CD14-positive monocyte (primary cell): ENCODE results near the gene FUZ. TPM values are rescaled to one million over a fixed set of nuclear protein-coding genes. Genes with fewer than 3 reads are reported as not detected.

Experiments used
- DNase-seq, 3 donors: peaks; one replicate each; pipeline ENCODE4 v3.0.0-alpha.2; 2011 to 2022
- H2AFZ ChIP-seq: 2 replicates; pipeline ENCODE4 v1.6.0; 2012; ENCODE audit warnings: mild to moderate bottlenecking, low read depth, low read length, inconsistent platforms; ENCODE audit not compliant: insufficient read depth, poor library complexity, severe bottlenecking
- H3K27ac ChIP-seq, 2 donors: 1 replicate in 1 of 2; 2 replicates in 1 of 2; pipeline ENCODE4 v1.5.1; 2012 to 2013; ENCODE audit warnings: low read length in 2 of 2, control low read depth in 1 of 2, inconsistent platforms in 1 of 2, low read depth in 1 of 2, mild to moderate bottlenecking in 1 of 2
- H3K27me3 ChIP-seq, 2 donors: one replicate each; pipeline versions ENCODE4 v1.6.0 to v1.6.1; 2011 to 2013; ENCODE audit warnings: low read length in 2 of 2; ENCODE audit not compliant: control insufficient read depth in 2 of 2, insufficient read depth in 2 of 2
- H3K36me3 ChIP-seq, 2 donors: replicated peaks in 1 of 2; 1 replicate in 1 of 2; 2 replicates in 1 of 2; pipeline versions ENCODE4 v1.5.1 to v1.6.1; 2012 to 2013; ENCODE audit warnings: low read length in 2 of 2, control low read depth in 1 of 2, inconsistent platforms in 1 of 2, mild to moderate bottlenecking in 1 of 2; ENCODE audit not compliant: insufficient read depth in 2 of 2, control insufficient read depth in 1 of 2
- H3K4me1 ChIP-seq, 2 donors: 1 replicate in 1 of 2; 2 replicates in 1 of 2; pipeline versions ENCODE4 v1.5.1 to v1.6.1; 2012 to 2013; ENCODE audit warnings: low read length in 2 of 2, control low read depth in 1 of 2, inconsistent platforms in 1 of 2, mild to moderate bottlenecking in 1 of 2, moderate library complexity in 1 of 2; ENCODE audit not compliant: insufficient read depth in 2 of 2, control insufficient read depth in 1 of 2
- H3K4me2 ChIP-seq: replicated peaks from 2 replicates; pipeline ENCODE3; 2012; ENCODE audit warnings: low read length, moderate library complexity, mild to moderate bottlenecking; ENCODE audit not compliant: poor library complexity, severe bottlenecking; ENCODE audit errors: extremely low read depth
- H3K4me3 ChIP-seq, 3 experiments: fragments of 200-600 bp in 1 of 3; sonication (generic) in 1 of 3; replicated peaks in 1 of 3; 1 replicate in 2 of 3; 2 replicates in 1 of 3; pipeline ENCODE4 v1.5.1; 2011 to 2013; ENCODE audit warnings: low read length in 3 of 3, mild to moderate bottlenecking in 3 of 3, control low read depth in 2 of 3, low read depth in 2 of 3, inconsistent platforms in 1 of 3, moderate library complexity in 1 of 3
- H3K79me2 ChIP-seq: 2 replicates; pipeline ENCODE4 v1.6.0; 2012; ENCODE audit warnings: mild to moderate bottlenecking, control low read depth, inconsistent platforms, low read length, moderate library complexity; ENCODE audit not compliant: insufficient read depth
- H3K9ac ChIP-seq: 2 replicates; pipeline ENCODE4 v1.6.0; 2017; ENCODE audit warnings: low read length, mild to moderate bottlenecking; ENCODE audit not compliant: insufficient read depth, poor library complexity, severe bottlenecking
- H3K9me3 ChIP-seq, 2 donors: replicated peaks in 1 of 2; 1 replicate in 1 of 2; 2 replicates in 1 of 2; pipeline versions ENCODE4 v1.5.1 to v1.6.1; 2012 to 2013; ENCODE audit warnings: low read length in 2 of 2, control low read depth in 1 of 2; ENCODE audit not compliant: control insufficient read depth in 1 of 2, insufficient read depth in 1 of 2
- H4K20me1 ChIP-seq: 2 replicates; pipeline ENCODE4 v1.6.0; 2012; ENCODE audit warnings: mild to moderate bottlenecking, low read length, control low read depth, moderate library complexity; ENCODE audit not compliant: insufficient read depth
- H3K27ac Mint-ChIP-seq, 7 donors: one replicate each; pipeline ENCODE4 v1.8.0; 2020; ENCODE audit warnings: mild to moderate bottlenecking in 7 of 7, mixed read lengths in 7 of 7, moderate library complexity in 6 of 7, inconsistent platforms in 2 of 7
- H3K27me3 Mint-ChIP-seq, 3 donors: one replicate each; pipeline ENCODE4 v1.8.0; 2021 to 2022; ENCODE audit warnings: low read depth in 3 of 3, mild to moderate bottlenecking in 3 of 3, mixed read lengths in 3 of 3, moderate library complexity in 3 of 3, inconsistent platforms in 1 of 3
- H3K36me3 Mint-ChIP-seq, 2 donors: one replicate each; pipeline ENCODE4 v1.8.0; 2020; ENCODE audit warnings: mixed read lengths in 2 of 2, inconsistent platforms in 1 of 2, mild to moderate bottlenecking in 1 of 2
- H3K4me1 Mint-ChIP-seq: one replicate; pipeline ENCODE4 v1.8.0; 2020; ENCODE audit warnings: mild to moderate bottlenecking, mixed read lengths
- H3K4me3 Mint-ChIP-seq, 2 donors: one replicate each; pipeline ENCODE4 v1.8.0; 2020; ENCODE audit warnings: mild to moderate bottlenecking in 2 of 2, mixed read lengths in 2 of 2, moderate library complexity in 1 of 2
- H3K9me3 Mint-ChIP-seq, 7 donors: one replicate each; pipeline ENCODE4 v1.8.0; 2020 to 2022; ENCODE audit warnings: mixed read lengths in 7 of 7, mild to moderate bottlenecking in 6 of 7, moderate library complexity in 6 of 7, inconsistent platforms in 2 of 7
- WGBS: methylation state at CpG from one replicate; pipeline ENCODE4 v1.1.5; 2013; ENCODE audit warnings: missing lambda C conversion rate; ENCODE audit not compliant: insufficient coverage; 5-methylcytosine and 5-hydroxymethylcytosine counted together
- intact Hi-C, 2 donors: fragments of 100-400 bp; cut with micrococcal nuclease; formaldehyde crosslinking; loops; one replicate each; pipeline versions ENCODE4 v1.15.0 to v1.15.1; 2023
- polyA plus RNA-seq, 3 donors: library from polyadenylated mRNA; depleted of rRNA in 1 of 3; unstranded in 2 of 3; stranded (reverse) in 1 of 3; fragments of 300-500 nt in 2 of 3; fragments of >200 nt in 1 of 3; fragmentation: Illumina TruSeq in 2 of 3; gene quantifications; 1 replicate in 2 of 3; 2 replicates in 1 of 3; pipeline ENCODE4 v1.2.3, GENCODE V29; 2012 to 2021
- TF ChIP-seq, protein P1 (sequence below): fragments of 200-600 bp; IDR thresholded peaks from one replicate; pipeline ENCODE4 v1.8.0; 2022; ENCODE audit warnings: antibody characterized with exemption, mild to moderate bottlenecking

Gene FUZ
- polyA plus RNA-seq, 3 donors, result 5.3 to 16.7 (median 5.3) TPM

DNA sequence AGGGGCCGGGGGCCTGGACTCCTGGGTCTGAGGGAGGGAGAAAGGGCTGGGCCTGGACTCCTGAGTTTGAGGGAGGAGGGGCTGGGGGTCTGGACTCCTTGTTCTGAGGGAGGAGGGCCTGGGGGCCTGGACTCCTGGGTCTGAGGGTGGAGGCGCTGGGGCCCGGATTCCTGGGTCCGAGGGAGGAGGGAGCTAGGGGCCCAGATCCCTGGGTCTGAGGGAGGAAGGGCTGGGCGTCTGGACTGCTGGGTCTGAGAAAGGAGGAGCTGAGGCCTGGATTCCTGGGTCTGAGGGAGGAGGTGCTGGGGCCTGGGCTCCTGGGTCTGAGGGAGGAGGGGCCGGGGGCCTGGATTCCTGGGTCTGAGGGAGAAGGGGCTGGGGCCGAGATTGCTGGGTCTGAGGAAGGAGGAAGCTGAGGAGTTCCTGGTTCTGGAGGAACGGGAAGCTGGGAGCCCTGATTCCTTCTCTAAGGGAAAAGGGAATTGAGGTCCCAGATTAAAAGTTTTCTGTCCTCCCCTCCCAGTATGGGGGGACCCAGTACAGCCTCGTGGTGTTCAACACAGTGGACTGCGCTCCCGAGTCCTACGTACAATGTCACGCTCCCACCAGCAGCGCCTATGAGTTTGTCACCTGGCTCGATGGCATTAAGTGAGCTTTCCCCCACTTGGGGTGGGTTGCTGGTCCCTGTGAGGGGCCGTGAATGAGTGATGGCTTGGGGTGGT, 5.7 kb upstream of the FUZ start:
- Histone ChIP-seq H3K36me3 (peaks cover 20 to 23% of the 10 kb centered on the region in 2 donors), H3K4me3 (peak overlapping the region; percentile 70 to 100 (median 89)), H3K79me2 (peaks cover 45% of the 10 kb centered on the region), H4K20me1 (peaks cover 33% of the 10 kb centered on the region), H3K27me3 (no peaks in the 10 kb centered on the region), H2AFZ (peak overlapping the region; percentile 91), H3K27ac (peak overlapping the region; percentile 0 to 93), H3K9ac (peak overlapping the region; percentile 87), H3K4me1 (peaks cover 23 to 27% of the 10 kb centered on the region in 2 donors), H3K4me2 (peak overlapping the region; percentile 97), H3K9me3 (no peaks in the 10 kb centered on the region)
- Mint-ChIP-seq H3K4me3 (peak overlapping the region; percentile 96 to 100), H3K4me1 (peaks cover 20% of the 10 kb centered on the region), H3K27ac (peak overlapping the region; percentile 97 to 100 (median 99)), H3K9me3 (no peaks in the 10 kb centered on the region), H3K36me3 (peaks cover 19 to 31% of the 10 kb centered on the region in 2 donors), H3K27me3 (peaks cover 0 to 8% (median 0%) of the 10 kb centered on the region in 3 donors)
- intact Hi-C loops, result loop anchor here (2.0 to 5.0 kb wide), 4 partner anchors 32 to 52 kb away; partner anchors contain the start of genes PTOV1 (in 2 of the 2), AP2A1 (in 1 of the 2) and PNKP (in 1 of the 2)
- DNase-seq, result peak in 2 of 3 donors; percentile 46 to 50
- WGBS, result 53% methylated on average over 13 of the region's 16 CpGs
- TF ChIP-seq, protein P1, sequence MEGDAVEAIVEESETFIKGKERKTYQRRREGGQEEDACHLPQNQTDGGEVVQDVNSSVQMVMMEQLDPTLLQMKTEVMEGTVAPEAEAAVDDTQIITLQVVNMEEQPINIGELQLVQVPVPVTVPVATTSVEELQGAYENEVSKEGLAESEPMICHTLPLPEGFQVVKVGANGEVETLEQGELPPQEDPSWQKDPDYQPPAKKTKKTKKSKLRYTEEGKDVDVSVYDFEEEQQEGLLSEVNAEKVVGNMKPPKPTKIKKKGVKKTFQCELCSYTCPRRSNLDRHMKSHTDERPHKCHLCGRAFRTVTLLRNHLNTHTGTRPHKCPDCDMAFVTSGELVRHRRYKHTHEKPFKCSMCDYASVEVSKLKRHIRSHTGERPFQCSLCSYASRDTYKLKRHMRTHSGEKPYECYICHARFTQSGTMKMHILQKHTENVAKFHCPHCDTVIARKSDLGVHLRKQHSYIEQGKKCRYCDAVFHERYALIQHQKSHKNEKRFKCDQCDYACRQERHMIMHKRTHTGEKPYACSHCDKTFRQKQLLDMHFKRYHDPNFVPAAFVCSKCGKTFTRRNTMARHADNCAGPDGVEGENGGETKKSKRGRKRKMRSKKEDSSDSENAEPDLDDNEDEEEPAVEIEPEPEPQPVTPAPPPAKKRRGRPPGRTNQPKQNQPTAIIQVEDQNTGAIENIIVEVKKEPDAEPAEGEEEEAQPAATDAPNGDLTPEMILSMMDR, result no peak

DNA sequence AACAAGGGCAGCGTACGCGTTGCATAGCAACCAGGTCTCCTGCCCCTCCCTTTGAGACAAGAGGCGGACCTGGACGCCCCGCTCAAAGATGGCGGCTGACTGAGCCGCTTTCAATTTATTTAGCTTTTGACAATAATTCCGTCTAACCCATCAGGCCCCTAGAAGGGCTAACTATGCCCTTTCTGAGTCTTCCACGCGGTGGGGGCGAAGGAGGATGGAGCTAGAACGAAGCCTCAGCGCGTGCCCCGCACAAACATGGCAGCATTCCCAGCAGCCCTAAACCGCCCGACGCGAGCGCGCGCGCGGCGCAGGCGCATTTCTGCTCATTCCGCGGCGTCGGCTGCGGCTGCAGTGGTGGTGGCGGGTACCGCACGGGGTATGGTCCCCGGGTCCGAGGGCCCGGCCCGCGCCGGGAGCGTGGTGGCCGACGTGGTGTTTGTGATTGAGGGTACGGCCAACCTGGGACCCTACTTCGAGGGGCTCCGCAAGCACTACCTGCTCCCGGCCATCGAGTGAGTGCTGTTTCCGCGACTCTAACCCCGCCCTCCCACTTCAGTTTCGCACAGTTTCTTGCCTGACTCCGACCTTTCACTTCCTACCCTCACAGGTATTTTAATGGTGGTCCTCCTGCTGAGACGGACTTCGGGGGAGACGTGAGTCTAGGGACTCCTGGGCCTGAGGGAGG, 5.0 kb upstream of the FUZ start, which contains the start of gene MED25:
TSS of gene MED25 (plus strand) at position 326 of the 685 bp plus-strand sequence. CDS start at position 379, 53 bp downstream.
- Mint-ChIP-seq H3K36me3 (peaks cover 12 to 24% of the 10 kb centered on the region in 2 donors), H3K27ac (peak within 1 kb of the TSS; percentile 97 to 100 (median 99)), H3K27me3 (peaks cover 0 to 8% (median 0%) of the 10 kb centered on the region in 3 donors), H3K4me3 (peak within 1 kb of the TSS; percentile 96 to 100), H3K4me1 (peaks cover 22% of the 10 kb centered on the region), H3K9me3 (no peaks in the 10 kb centered on the region)
- H3K4me2 ChIP-seq, result peak within 1 kb of the TSS; percentile 97
- H3K27me3 ChIP-seq, result no peaks in the 10 kb centered on the region
- peak; percentile 81 to 89 (median 83) for DNase-seq
- H3K9ac ChIP-seq, result peak within 1 kb of the TSS; percentile 87
- H3K27ac ChIP-seq, result peak within 1 kb of the TSS; percentile 75 to 93
- intact Hi-C loops, result loop anchor here (2.0 to 5.0 kb wide), 4 partner anchors 33 to 51 kb away; partner anchors contain the start of genes PTOV1 (in 2 of the 2), AP2A1 (in 1 of the 2) and PNKP (in 1 of the 2)
- H3K4me3 ChIP-seq, result peak within 1 kb of the TSS; percentile 70 to 100 (median 89)
- WGBS, result under 1% methylated on average over 43 of the region's 57 CpGs
- peaks cover 23 to 27% of the 10 kb centered on the region in 2 donors for H3K4me1 ChIP-seq
- H2AFZ ChIP-seq, result peak within 1 kb of the TSS; percentile 91
- peaks cover 14 to 16% of the 10 kb centered on the region in 2 donors for H3K36me3 ChIP-seq
- H4K20me1 ChIP-seq, result peaks cover 26% of the 10 kb centered on the region
- TF ChIP-seq, protein P1, result peak; percentile 23
- no peaks in the 10 kb centered on the region for H3K9me3 ChIP-seq
- H3K79me2 ChIP-seq, result peaks cover 38% of the 10 kb centered on the region
